ENCODE measurements around the gene CASP2. TPM values are rescaled to one million over a fixed set of nuclear protein-coding genes. Genes with fewer than 3 reads are reported as not detected.
A peak's percentile ranks its signal among the peaks of the same experiment; 100 is the strongest.

CASP2 gene
- total RNA-seq, 1 donor from 2014 or later: 12.6 TPM

GRCh38 chr7:143321734-143322133 is 33.6 kb downstream of the CASP2 start:
- intact Hi-C loops (cut with DNase I): no loop called here
- no peak for DNase-seq (ENCODE audit: low spot score)

DNA sequence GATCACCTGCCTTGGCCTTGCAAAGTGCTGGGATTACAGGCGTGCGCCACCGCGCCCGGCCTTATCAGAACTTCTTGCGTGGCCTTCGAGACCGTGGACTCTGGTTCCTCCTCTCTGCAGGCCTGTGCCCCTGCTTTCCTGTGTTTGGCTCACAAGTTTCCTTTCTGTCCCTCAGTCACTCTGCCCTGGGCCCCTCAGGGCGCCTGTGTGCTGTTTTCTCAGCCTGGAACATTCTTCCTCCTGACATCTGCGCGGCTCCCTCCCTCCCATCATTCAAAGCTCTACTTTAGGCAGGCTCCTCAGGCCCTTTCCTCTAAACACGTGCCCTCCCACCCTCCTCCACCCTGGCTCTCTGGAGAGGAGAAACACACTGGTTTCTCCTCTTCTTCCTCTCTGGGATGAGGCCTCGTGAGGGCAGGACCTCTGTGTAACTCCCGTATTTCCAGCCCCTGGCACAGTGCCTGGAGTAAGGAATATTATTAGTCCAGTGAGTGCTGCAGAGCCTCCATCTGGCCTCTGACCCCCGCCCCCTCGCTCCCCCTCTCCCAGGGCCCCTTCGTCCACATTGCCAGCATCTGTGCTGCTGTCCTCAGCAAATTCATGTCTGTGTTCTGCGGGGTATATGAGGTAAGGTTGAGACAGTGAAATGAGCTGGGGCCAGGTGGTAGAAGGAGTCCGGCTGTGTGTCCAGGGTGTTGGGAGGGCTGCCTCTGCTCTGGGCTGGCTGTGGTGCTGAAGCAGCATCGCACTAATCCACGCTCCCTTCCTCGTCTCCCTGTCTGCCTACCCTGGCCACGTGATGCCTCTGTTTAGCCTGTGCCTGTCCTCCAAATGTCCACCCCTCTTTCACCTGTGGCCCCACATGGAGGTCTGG is 34.8 kb downstream of the CASP2 start:
- intact Hi-C loops (cut with DNase I): no loop called here

GRCh38 chr7:143323653-143324052 is 35.5 kb downstream of the CASP2 start:
- intact Hi-C loops (cut with DNase I): no loop called here
- DNase-seq (ENCODE audit: low spot score): no peak

More for the DNA sequence above, 34.8 kb downstream of the CASP2 start:
- no peak for DNase-seq (ENCODE audit: low spot score)

DNA sequence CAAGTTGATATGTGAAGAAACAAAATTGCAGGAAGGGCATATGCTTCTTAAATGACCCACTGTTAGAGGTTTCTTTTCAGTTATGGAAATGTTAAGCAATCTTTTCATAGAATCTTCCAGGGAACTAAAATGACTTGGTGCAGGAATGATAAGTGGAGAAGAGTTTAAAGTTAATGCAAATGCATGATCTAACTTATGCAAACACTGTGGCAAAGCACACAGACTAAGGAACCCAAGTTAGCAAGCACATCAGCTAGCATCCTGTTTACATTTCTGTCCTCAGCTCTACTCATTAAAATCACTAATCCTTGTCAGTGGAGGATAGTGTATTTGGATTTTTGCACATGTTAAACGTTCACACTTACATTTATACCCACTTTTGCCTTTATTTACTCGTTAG is 37.1 kb downstream of the CASP2 start:
- intact Hi-C loops (cut with DNase I): no loop called here
- DNase-seq (ENCODE audit: low spot score): no peak

DNA sequence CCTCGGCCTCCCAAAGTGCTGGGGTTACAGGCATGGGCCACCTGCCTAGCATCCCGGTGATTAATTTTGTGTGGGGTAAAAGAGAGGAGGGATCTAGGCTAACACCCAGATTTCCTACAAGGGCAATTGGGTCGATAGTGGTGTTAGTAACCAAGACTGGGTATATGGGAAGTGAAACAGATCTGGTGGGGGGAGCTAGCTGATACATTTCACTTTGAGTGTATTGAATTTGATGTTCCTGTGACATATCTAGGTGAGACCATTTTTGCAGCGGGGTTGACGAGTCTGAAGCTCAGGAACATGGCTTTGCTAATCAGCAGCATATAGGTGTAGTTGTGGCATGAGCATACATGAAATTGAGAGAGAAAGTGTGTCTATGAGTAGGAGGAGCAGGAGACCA is 39.8 kb downstream of the CASP2 start:
- intact Hi-C loops (cut with DNase I): no loop called here
- no peak for DNase-seq (ENCODE audit: low spot score)

DNA sequence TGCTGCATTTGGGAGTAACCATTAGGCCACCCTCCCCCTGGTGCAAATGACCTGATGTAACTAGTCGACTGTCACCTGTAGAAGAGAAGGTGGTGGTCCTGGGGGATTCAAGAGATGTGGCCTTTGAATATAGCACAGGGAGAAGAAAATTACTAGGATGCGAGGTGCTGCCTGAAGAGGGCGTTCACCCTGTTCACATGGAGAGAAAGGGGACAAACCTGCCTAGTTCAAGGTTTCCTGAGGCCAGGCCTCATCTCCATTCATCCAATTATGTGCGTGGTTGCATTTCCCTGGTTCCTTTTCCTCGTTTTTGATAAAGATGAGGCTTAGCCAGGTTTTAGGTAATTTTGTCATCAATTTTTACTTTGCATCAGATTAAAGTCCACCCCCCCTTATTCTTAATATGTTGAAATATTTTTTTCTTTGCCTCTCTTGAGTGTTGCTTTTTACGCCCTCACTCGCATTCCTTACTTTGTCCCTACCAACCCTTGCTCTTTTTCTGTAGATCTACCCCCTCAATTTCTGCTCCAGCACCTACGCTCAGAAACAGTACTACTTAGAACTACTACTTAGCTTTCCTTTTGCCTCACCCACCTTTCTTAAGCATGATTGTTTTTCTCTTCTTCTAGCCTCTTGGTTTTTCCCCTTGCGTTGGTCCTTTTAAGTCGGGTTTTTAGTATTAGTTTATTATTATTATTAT is 41.5 kb downstream of the CASP2 start:
- intact Hi-C loops (cut with DNase I): no loop called here
- DNase-seq (ENCODE audit: low spot score): no peak

DNA sequence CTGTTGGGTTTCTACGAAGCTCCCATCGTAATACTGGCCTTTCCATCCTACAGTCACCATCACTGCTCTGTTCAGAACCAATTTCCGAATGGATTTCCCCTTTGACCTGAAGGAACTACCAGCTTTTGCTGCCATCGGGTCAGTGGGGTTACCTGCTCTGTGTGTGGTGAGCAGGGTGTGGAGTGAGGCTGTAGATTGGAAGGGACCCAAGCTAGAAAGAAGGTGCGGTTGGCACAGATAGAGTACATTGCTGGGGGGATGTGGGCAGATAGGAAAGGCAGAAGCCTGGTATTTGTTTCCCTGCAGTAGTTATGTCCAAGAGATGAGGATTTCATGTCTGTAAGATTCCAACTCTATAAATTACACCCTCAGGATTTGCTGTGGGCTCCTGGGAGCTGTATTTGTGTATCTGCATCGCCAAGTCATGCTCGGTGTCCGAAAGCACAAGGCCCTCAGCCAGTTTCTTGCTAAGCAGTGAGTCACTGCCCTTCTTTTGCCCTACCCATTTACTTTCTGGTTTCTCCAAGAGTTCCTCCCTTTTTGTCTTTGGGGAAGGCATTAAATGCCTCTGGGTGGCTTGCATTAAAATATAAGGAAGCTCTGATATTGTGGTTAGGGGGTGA is 43.1 kb downstream of the CASP2 start:
- intact Hi-C loops (cut with DNase I): no loop called here
- DNase-seq (ENCODE audit: low spot score): no peak

GRCh38 chr7:143334244-143334643 is 46.1 kb downstream of the CASP2 start:
- intact Hi-C loops (cut with DNase I): no loop called here

DNA sequence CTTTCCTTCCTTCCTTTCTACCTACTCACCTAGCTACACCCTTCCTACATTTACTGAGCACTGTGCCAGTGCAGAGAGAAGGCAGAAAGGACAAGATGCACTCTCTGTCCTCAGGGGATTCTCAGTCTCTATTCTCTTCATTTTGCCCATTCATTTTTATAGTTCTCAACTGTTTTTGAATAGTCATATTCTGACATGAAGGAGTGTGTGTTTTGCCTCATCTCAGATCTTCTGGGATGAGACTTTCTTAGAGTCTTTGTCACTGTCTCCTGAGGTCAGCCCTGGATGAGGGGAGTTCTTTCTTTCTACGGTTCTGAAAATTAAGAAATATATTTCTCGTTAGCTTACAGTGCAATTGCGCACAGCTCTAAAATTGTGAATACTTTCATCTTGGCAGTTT is 49.1 kb downstream of the CASP2 start:
- intact Hi-C loops (cut with DNase I): no loop called here
- no peak for DNase-seq (ENCODE audit: low spot score)

More at GRCh38 chr7:143334244-143334643, 46.1 kb downstream of the CASP2 start:
- no peak for DNase-seq (ENCODE audit: low spot score)

- intact Hi-C loops (cut with DNase I): no loop called here
Observed at GRCh38 chr7:143341842-143342241, 53.7 kb downstream of the CASP2 start.

GRCh38 chr7:143343596-143343995 is 55.4 kb downstream of the CASP2 start:
- intact Hi-C loops (cut with DNase I): no loop called here
- DNase-seq (ENCODE audit: low spot score): no peak

More at GRCh38 chr7:143341842-143342241, 53.7 kb downstream of the CASP2 start:
- DNase-seq (ENCODE audit: low spot score): no peak

- intact Hi-C loops (cut with DNase I): no loop called here
- peak; percentile 89 for DNase-seq (ENCODE audit: low spot score)
Observed at GRCh38 chr7:143345428-143345900, 57.3 kb downstream of the CASP2 start.

DNA sequence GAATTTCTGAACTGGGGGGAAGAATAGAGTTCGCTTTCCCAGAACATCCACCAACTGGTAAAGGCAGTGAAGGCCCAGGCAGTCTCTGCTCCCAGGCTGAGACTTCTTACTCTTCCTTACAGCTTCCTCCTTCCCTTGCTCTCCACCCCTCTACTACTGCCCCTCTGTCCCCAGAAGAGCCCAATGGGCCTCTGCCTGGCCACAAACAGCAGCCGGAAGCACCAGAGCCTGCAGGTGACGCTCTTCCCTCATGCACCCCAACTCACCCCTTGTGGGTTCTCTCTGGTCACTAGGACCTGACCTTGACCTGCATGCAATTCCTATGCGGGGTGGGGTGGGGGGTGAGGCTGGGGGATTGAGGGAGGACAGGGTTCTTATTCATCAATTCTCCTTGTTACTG is 57.9 kb downstream of the CASP2 start:
- intact Hi-C loops (cut with DNase I): no loop called here
- DNase-seq (ENCODE audit: low spot score): no peak

DNA sequence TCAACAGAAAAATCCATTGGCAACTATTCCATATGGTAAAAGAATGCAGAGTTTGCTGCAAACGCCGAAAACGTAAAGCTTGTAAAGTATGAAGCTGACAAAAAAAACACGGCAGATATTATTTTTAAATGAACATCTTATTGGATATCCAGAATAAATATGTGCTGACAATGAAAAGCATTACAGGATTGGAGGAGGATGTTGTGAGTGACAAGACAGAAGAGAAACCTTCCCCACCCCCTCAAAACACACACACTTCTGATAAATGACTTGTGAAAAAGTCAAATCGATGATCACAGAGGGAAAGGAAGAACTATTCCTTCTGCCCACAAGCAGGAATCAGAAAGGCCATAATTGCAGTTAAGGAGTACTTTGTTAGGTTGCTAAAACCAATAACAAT is 59.8 kb downstream of the CASP2 start:
- intact Hi-C loops (cut with DNase I): no loop called here
- no peak for DNase-seq (ENCODE audit: low spot score)

DNA sequence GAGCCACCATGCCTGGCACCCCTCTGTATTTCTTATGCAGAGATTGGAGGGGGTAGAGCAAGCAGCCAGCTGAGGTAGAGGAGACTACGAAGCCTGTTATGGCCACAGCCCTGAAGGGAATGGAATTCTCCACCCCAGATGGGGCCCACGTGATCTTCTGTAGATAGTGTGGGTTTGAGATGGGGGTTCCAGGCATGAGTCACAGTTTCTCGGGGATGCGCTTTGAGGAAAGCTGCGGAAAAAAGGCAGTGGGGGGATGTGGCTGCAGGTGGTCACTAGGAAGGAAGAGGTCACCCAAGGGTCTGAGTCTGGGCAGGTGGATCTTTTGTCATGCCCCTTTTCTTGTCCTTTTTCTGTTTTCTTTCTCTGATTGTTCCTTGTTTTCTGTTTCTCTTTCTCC is 62.9 kb downstream of the CASP2 start:
- intact Hi-C loops (cut with DNase I): no loop called here
- no peak for DNase-seq (ENCODE audit: low spot score)

GRCh38 chr7:143351574-143351973 is 63.4 kb downstream of the CASP2 start:
- intact Hi-C loops (cut with DNase I): no loop called here
- no peak for DNase-seq (ENCODE audit: low spot score)

- no peak for DNase-seq (ENCODE audit: low spot score)
- intact Hi-C loops (cut with DNase I): no loop called here
Observed at GRCh38 chr7:143352531-143353002, 64.4 kb downstream of the CASP2 start.

- intact Hi-C loops (cut with DNase I): no loop called here
- DNase-seq (ENCODE audit: low spot score): no peak
Observed at GRCh38 chr7:143354376-143354775, 66.2 kb downstream of the CASP2 start.

DNA sequence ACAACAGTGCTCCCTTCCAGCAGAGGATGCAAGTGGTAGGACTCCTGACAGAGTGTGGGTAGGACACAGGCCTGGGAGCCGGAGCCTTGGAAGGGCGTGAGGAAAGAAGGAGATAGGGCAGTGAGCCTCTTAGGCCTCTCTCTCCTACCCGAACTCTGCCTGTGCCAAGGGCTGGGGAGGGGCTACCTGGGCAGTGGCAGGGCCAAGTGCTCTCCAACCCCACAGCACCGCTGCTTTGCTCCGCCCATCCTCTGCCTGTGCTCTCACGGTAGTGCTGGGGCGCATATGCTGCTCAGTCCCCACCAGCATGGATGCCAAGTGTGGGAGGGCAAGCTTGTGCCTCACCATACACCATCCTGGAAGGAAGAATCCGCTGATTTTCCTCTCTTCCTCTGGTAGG is 66.8 kb downstream of the CASP2 start:
- intact Hi-C loops (cut with DNase I): no loop called here
- no peak for DNase-seq (ENCODE audit: low spot score)

Measured in cardiac septum (tissue), 1 donor.